Stimulated activated CD4-positive, alpha-beta T cell treated with anti-CD3 and anti-CD28 coated beads, Interleukin-2, amount 100 ng/mL, for 4 hours (primary cell): Measurements from ENCODE around the gene HOXC12.

Source experiments
- DNase-seq: peaks from one replicate; pipeline ENCODE4 v3.0.0-alpha.2; 2020; ENCODE audit warnings: low read depth

The HOXC12 gene, protein sequence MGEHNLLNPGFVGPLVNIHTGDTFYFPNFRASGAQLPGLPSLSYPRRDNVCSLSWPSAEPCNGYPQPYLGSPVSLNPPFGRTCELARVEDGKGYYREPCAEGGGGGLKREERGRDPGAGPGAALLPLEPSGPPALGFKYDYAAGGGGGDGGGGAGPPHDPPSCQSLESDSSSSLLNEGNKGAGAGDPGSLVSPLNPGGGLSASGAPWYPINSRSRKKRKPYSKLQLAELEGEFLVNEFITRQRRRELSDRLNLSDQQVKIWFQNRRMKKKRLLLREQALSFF

DNA sequence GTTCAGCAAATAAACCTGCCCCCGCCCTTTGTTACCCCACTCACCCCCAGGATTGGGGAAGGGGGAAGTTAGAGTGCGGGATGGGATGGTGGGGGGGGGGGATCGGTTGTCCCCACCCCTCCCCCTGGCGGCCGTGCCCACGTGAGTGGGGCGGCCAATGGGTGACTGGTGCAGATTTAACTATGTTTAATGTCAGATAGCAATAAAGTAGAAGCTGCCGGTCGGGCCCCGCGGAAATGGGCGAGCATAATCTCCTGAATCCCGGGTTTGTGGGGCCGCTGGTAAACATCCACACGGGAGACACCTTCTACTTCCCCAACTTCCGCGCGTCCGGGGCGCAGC lies at the start of gene HOXC12:
Gene HOXC12 (plus strand): TSS at position 210 of the 342 bp plus-strand sequence. CDS start 27 bp downstream, at position 237.
- no peak for DNase-seq

DNA sequence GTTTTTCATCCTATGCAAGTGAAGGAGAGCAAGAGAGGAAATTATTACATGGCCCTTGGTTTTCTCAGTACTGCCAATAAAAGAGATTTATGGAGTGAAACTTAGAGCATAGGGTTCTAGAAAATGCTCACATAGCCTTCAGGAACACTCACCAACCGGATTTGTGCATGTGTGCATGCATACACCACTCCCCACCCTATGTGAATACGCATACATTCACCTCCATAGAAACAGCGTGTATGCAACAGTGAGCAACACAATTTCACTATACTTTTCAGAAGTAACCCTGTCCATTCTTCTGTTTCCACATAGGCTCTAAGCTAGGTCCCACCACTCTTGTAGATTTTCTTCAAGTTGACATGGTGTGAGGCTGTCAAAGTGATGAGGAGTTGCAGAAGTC lies 47.6 kb upstream of the HOXC12 start:
- no peak for DNase-seq

DNA sequence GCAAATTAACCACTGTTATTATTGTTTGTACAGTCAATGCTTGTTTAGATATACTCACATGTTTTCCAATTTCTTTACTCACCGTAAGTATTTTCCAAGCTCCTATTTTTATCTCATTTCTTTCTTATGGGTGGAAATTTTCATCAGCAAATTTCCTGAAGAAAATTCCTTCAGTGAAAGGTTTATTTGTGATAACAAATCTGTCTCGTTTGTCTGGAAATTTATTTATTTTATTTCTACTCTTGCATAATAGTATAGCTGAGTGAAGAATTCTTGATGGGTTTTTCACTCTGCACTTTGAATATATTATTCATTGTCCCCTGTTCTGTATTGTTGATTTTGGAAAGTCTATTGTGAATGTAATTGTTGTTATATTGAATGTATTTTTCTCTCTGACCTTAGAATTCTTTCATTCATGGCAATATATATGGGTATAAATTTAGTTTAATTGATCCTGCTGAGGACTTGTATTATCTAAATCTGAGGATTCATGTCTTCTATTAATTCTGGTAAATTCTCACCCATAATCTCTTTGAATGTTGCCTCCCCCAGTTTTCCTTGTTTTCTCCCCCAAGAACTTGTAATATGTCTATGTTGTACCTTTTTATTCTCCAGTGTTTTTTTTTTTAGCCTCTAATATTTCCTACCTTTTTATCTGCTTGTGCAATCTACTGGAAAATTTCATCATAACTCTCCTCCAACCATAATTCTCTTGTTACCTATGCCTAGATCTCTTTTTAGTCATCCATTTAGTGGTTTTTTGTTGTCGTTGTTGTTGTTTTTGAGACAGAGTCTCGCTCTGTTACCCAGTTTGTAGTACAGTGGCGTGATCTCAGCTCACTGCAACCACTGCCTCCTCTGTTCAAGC lies 37.7 kb upstream of the HOXC12 start:
- no peak for DNase-seq

DNA sequence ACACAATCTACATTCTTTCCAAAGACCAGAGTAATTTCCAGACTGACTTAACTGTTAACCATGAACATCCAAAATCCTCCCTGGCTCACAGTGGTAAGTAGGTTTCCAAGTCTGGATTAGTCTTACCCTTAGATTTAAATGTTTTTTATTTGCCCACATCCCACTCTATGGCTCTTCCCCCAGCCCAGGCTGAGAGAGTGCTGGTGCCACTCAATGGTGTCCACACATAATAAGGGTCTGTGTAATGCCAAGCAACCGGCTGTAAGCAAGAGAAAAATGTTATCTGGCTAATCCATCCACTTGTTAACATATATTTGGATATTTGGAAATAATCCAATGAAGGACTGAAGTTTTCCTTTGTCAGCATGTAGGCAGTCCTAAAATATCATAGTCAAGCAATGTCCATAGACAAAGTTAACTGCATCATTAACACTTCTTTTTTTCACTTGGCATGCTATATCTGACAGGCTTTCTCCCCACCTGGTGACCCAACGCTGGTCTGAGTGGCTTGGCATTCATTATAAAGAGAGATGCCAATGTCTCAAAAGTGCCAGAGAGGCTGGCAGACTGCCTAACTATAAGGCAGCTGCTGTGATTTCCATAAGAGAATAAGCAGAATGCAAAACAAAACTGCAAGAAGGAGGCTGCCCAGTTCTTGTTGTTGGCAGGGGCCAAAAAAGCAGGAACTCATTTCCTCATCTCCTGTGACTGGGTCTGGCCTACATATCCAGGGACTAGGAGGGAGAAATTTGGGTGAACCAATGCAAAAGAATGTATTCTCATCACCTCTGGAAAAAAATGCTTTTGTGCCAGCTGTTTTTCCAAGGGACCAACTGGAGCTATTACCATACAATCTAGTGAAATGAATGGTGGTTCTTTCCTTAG lies 29.9 kb upstream of the HOXC12 start:
- no peak for DNase-seq

DNA sequence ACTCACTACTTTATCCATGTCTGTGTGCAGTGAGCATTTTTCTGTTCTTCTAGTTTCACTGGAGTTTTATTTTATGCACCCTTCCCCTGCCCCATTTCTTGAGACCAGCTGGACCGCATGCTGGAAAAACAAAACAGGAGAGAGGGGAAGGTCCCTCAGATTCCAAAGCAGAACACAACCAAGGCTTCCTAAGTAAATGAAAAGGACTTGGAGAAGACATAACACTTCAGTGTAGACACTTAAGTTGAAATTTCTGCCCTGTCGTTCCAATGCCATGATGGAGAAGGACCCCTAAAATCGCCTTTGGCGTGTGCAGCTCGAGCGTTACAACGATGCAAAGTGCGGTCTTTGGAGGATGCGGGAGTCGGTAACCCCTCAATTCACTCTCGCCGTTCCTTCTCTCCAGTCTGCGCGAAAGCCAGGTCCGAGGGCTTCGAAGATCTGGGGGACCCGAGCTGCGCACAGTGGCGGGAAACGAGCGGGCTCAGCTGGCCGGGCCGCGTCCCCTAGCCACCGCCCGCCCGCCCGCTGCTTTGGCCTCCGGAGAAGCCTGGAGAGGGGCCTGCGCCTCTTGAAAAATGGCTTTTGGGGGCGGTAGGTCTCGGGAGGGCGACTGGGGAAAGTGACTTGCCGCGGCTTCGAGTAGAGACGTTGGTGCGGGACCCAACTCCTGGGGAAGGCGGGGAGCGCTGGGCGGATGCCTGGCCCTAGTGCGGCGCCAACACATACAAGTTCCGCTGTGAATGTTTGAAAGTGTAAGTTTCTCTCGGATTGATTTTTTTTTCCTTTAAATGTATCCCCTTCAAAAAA lies 27.3 kb upstream of the HOXC12 start:
- DNase-seq: no peak

DNA sequence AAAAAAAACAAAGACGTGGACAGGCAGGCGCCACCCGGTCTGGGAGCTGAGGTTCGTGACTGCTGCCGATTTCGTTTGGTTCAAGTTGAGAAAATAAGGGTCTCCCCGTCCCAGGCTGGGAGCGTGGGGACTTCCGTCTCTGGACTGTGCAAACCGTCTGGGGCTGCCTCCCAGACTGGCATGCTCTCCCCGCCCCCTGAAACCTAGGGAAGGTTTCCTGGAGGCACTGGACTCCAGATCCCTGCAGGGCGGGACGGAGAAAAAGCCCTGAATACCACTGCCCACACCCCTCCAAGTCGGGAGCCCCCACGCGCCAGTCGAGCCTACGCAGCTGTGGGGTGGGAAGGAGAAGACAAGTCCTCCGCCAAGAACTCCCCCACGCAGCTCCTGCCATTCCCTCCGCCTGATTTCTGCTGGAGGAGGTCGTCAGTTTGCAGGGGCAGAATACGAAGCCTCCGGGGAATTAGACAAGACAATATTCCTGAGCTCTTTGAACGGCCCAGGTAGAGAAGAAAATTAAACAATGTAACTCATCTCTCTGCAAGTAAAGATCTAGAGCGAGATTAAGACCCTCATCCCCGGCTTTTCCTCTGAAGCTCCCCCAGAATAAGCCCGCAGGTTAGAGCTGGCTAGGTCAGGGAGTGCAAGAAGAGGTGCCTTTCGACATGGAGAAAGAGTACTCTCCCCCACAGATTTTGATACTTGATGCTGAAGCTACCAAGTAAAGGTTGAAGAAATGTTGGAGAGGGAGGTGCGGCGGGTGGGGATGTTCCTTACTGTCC lies 26.5 kb upstream of the HOXC12 start:
- no peak for DNase-seq

DNA sequence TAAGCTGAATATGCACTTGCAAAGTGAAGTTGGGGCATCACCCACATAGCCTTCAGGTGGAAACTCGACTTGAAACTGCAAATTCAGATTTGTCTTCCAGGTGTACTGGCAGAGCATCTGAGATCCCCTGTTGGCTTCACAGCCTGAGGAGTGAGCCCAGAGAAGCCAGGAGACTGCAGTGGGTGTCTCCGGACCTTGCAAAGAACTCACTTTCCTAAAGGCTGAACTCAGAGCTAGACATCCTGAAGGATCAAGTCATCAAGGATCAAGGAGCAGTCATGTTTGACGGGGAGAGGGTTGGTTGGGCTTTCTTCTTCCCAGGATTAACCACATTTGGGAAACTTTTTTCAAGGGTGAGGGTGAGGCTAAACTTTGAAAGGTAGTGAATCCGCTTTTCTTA lies 25.2 kb upstream of the HOXC12 start:
- no peak for DNase-seq

DNA sequence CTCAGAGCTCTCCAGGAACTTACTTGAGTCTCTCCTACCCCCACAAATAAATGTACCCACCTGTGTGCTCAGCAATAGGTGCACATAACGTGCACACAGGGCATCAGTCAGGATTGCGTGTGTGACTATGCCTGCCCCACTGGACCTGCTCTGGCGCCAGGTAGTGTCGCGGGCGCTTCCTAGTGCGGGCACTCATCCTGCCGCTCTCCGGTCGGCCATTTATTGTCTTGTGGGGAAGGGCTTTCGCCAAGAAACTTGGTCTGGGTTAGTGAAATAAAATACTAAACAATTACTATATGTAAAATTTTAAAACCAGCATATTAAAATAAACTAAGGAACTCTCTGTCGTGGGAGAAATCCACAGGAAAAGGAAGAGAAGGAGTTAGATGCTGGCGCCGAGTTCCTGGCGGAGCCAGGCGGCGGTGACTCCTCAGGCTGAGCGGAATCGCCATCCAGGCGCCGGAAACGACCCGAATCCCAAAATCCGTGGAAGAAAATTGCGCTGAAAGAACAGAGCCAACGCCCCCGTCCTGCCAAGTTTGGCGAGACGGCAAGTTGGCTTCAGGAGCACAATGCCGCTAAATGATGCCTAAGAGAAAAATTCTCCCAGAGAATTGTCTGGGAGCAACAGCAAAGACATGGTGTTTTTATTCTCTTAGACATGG lies 24.0 kb upstream of the HOXC12 start:
- DNase-seq: no peak

DNA sequence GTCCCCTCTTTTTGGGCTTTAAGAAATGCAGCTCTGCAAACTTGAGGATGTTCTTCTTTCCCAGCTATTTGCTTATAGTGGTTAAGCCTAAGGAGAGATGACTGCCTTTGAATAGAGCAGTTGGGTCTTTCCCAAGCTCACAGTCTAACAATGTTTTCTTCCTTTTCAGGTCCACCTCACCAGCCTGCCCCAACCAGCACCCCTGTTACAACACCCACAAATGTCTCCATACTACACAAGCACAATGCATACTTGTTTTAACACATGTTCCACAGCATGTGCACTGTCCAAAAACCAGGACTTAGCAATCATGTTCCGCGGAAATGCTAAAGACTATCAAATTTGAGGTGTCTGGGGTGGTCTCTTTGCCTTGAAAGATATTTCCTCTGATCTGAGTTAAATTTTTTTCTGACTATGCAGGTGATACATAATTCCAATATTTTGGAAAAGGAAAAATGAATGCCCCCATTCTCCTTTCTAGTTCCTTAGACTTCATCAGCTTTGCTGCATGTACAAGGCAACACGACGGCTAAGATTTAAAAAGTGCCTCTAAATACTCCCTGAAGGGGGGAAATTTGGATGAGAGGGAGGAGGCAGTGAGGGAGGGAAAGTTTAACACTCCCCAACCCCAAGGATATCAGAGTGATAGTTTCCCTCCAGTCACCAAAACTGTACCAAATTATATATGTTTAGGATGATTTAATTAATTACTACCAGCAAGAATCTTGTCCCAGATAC lies 22.7 kb upstream of the HOXC12 start:
- DNase-seq: no peak

DNA sequence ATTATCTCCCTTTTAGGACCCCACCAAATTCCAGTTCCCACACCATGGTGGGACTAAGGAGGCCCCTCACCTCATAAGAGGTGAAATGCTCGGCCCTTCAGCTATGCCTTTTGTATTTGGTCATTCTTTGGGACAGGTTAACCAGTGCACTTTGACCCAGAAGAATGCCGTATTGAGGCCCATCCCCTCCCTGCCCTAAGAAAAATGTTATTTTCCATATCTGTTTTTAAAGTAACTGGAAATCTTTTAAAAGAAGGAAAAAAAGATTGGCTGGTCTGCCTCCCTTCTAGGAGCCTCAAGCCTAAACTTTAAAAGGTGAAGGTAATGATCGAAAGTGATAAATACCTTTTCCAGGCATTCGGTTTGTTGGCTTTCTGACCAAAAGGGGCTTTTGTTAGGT lies 21.8 kb upstream of the HOXC12 start:
- no peak for DNase-seq

DNA sequence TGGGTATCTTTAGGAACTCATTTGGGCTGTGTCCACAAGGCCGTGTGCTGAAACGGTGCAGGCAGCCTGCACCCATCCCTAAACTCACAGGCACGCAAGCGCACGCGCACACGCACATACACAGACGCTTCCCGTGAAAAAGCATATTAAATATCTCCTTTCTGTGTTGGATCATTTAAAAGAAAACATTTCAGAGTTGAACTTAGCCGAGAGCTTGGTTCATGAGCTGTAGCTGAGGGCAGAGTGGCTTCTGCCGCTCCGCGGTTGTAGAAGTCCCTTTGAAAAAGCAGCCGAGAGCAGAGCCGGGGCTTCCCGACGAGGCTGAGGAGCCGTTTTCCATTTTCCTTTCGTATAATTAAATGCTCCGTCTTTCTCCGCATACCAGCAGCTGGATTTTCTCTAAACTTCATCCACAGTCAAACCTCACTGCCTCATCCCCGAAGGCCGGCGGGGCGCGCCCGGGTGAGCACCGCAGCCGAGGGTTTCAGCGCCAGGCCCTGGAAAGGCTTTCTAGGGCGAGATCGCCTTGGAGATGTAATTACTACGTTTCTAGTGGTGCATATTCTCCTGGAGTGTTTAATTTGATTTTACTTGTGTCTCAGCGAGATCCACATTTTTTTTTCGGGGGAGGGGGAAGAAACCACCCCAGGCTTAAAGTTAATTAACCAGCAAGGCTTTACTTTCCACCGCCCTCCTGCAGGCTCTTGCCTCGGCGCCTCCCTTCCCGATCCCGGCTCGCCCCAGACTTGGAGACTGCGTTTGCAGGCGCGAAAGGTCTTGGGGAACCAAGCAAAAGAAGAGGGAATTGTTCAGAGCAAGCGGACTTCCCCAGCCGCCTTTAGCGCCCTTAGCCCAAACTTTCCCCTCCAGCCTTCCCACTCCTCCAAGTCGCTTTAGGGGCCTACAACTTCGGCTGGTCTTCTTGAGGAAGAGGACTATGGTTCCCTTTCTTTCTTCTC lies 19.0 kb upstream of the HOXC12 start:
- no peak for DNase-seq

DNA sequence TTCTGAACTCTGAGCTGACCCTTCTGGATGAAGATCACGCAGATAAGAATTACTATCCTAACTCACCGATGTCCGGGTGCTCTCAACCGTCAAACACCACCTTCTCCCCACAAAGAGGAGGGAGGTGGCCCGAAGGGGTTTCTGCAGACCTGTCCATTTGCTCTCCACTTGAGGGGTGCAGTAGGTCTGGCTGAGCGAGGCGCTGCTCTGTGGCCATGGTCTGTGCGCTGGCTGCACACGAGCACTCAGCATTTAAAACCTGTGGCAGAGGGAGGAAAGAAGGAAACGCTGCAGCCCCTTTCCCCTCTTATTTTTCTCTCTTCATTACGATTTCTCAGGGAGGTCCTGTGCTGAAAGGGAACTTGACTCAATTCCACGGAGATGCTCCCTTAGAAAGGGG lies 17.6 kb upstream of the HOXC12 start:
- no peak for DNase-seq

DNA sequence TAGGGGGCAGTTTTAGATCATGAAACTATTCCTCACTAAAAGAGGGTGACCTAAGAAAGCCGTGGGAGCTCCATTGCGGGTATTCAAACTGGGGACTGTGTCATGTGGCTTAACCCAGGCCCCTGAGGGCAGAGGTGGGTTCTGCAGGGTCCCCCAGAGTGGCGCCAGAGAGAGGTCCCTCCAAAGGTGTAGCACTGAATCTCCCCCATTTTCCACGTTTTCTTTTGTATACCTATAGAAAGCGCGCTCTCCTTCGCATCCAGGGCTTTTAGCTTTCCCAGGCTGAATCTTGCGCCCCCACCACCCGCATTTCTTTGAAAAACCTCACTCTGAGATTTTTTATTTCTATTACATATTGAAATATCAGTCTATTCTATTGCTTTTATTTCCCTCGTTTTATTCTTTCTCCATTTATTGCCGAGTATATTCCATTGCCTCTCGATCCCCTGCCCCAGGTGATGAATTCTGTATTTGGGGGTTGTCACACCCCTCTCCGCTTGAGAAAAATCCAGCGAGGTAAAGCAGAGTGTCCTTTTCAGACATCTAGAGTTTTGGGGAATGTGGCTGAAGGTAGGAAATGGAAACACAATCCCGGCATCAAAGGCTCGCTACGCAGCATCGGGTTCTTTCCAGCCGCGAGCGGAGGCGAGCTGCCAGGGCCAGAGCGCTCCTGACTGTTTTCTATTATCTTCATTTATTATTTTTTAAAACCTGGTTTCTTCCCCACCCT lies 16.9 kb upstream of the HOXC12 start:
- DNase-seq: no peak

DNA sequence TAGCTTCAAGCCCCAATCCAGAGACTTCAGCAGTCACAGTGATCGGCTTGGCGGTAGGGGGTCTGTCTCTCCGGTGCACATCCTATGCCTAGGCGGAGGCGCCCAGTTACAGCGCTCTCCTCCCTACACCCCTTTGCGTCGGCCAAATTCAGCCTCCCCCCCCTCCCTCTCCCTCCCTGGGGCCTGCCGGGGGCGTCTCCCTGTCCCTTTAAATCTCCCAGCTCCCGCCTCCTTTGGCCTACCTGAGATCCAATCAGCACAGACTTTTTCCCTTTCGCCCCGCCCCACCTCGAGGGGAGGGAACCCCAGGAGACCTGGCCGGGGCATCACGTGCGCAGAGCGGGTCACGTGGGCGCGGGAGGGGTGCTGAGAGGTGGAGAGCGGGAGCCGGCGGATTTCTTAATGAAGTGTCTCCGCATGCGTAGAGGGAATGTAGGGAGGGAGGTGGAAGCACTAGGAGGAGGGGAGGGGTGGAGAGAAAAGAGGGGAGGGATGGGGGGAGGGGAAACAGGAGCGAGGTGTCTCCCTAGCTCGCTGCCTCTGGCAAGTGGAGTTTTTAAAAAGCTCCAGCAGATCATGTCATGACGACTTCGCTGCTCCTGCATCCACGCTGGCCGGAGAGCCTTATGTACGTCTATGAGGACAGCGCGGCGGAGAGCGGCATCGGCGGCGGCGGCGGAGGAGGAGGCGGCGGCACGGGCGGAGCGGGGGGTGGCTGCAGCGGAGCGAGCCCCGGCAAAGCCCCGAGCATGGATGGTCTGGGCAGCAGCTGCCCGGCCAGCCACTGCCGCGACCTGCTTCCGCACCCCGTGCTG lies 16.2 kb upstream of the HOXC12 start, which contains the start of gene HOXC13:
Gene HOXC13 (plus strand): TSS at position 506 of the 815 bp plus-strand sequence. CDS start 76 bp downstream, at position 582.
- DNase-seq: peak; percentile 22

DNA sequence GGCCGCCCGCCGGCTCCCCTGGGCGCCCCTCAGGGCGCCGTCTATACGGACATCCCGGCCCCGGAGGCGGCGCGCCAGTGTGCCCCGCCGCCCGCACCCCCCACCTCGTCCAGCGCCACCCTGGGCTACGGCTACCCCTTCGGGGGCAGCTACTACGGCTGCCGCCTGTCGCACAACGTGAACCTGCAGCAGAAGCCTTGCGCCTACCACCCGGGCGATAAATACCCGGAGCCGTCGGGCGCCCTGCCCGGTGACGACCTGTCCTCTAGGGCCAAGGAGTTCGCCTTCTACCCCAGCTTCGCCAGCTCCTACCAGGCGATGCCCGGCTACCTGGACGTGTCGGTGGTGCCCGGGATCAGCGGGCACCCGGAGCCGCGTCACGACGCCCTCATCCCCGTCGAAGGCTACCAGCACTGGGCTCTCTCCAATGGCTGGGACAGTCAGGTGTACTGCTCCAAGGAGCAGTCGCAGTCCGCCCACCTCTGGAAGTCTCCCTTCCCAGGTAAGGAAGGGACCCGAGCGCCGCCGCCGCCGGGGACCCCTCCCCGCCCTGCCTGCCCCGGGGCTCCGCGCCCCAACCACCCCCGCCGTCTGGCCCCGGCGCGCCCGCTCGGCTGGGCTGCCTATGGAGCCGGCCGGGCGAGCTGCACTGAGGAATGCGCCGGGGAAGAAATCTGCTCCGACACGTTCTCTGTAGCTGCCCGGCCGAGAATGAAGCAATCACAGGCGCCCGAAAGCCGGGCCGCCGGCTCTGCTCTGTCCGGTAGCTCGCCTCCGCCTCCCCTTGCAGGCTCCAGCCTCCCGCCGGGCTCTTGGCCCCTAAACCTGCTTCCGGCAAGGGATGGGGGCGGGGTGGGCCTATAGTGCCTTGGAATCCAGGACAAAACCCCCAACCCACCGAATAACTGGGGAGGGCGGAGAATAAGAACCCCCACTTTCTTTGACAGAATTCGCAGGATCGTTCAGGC lies 15.3 kb upstream of the HOXC12 start:
- DNase-seq: no peak
